Stimulated activated CD4-positive, alpha-beta T cell treated with anti-CD3 and anti-CD28 coated beads, Interleukin-15, amount 100 ng/mL, for 1 hour (primary cell): ENCODE data around the gene NOBOX.
"Not testable (repeated sequence)": the region's sequence is repeated elsewhere in the genome, so short reads cannot be mapped to it uniquely, and the experiment has no call there.

Experiments
- DNase-seq, 2 donors: peaks; one replicate each; pipeline ENCODE4 v3.0.0-alpha.2; 2020; ENCODE audit warnings: low read depth in 1 of 2, low spot score in 1 of 2

The NOBOX gene

DNA sequence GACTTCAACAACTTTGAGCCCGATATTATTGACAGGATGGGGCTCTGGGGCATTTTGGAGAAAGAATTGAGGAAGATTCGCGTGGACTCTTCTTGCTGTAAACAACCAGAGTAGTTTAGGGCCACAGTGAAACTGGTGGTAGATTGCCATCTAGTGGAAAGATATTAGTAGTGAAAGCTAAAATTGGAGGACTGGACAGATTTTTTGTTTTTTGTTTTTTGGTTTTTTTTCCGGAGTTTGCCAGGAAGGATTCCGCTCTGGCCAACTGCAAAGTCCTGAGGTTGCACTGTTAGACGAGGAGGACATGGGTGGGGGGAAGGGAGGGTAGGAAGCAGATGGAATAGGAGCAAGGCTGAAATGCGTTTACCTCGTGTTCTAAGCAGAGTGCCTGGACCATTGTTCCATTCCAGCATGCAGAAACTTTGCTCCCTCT is 11.7 kb downstream of the NOBOX start:
- DNase-seq = no peak

DNA sequence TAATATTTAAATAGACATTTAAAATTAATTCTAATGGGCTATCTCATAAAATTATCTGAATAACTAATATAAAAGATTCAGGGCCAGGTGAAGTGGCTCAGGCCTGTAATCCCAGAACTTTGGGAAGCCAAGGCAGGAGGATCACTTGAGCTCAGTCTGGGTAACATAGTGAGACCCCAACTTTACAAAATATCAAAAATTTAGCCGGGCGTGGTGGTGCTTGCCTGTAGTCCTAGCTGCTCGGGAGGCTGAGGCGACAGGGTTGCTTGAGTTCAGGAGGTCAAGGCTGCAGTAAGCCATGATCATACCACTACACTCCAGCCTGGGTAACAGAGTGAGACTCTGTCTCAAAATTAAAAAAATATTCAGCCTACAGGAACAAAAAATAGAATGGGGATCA is 12.5 kb downstream of the NOBOX start:
- no peak for DNase-seq

DNA sequence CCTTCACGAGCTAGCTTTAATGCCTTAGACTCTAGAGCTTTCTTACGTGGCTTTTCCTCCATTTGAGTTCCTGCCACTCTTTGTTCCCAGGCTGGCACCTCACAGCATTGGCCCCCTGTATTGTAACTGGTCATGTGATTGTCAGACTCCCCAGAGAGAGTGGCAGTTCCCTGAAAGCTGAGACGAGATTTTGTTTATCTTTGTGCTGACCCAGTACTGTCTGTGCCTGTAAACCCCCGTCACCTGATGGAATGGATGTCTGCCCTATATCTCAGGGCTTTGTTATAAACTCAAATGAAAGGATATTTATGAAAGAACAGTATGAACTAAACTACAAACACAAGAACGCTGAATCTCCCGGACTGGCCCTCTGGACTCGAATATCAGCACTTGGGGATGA is 13.0 kb downstream of the NOBOX start:
- DNase-seq = no peak

DNA sequence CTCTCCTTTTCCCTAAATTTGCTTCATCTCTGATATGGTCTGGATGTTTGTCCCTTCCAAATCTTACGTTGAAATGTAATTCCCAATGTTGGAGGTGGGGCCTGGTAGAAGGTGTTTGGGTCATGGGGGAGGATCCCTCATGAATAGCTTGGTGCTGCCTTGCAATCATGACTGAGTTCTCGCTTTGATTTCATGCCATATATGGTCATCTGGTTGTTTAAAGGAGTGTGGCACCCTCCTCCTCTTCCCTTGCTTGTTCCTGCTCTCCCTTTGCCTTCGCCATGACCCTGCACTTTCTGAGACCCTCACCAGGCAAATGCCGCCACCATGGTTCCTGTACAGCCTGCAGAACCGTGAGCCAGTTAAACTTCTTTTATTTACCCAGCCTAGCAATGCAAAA is 14.5 kb downstream of the NOBOX start:
- no peak for DNase-seq

DNA sequence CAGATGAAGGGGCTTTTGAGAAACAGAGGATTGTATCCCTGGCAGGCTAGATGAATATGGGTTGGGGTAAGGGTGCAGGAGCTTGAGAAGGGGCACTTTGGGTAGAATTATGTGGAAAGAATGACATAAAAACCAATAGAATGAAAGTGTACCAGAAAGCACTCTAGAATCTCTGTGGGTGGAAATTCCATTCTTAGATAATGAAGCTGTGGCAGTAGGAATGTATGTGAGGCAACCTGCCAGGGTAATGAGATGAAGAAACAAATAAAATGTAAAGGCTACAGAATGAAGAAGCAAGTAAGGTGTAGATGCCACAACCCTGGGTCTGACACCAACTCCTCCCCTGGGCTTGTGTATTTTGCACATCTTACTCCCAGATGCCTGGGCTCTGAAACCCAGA is 16.8 kb downstream of the NOBOX start:
- DNase-seq = no peak

DNA sequence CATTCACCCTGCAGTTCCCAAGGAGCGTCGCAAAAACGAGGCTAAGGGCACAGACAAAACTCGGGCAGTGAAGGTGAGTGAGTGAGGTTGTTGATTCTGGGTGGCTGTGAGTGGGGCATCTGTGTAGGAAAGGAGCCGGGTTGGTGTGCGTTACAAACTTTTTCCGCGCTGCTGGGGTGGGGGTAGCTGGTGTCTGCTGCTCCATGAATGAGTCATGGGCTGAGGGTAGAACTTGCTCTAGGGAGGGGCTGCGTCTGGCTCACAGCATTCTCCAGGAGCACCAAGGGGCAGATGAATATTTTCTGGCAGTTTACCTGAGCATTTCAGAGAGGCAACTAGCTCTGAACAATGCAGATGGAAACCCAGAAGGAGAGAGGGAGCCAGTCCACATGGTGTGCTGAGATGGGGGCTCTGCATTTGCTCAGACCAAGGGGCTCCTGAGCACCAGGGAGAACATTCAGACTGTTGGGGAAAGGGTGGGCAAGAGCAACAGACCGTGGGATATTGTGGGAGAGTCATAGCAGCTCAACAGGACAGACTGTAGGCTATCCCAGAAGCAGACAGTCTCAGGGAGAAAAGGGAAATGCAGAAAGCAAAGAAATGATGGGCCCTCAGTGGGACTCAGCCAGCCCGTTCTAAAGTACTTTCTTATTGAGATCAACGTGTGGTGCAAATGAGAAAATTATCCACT is 18.8 kb downstream of the NOBOX start:
- peak in 1 of 2 donors; percentile 10 for DNase-seq

DNA sequence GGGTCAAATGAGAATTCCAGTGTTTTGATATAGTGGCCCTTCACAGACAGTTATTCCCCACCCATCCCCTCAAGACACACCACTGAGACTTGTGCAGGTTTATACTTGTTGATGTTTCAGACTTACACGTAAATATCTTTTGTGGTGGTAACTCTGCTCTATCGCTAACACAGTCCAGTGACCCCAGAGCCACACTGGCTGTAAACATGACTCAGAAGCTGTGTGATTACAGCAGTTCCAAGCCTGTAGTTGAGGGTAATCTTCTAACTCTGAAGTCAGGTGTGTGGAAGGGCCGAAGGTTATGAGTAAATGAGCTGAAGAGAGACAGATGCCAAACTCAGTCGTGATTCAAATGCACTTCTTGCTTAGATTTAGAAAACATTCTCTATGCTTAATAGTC is 19.4 kb downstream of the NOBOX start:
- DNase-seq = no peak

DNA sequence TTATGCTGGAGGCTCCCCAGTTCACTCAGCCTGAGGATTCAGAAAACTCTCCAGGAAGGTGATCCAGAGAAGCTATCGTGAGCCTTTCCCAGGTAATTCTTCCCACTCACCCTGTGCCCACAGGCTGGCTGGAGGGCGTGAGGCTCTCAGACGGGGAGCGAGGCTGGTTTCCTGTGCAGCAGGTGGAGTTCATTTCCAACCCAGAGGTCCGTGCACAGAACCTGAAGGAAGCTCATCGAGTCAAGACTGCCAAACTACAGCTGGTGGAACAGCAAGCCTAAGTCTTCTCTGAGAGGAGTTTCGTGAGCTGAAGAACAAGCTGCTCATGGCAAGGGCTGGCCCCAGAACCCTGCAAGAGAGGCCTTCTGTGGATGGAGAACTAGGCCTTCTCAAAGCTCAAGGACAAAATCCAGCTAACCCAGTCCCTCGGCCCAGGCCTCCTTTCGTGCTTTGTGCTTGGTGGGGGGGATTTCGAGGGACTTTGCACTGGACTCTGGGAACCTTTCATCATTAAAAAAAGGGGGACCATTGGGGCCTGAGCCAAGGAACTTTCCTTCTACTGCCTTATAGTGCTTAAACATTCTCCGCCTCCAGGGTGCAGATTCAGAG is 23.6 kb downstream of the NOBOX start:
- no peak for DNase-seq

DNA sequence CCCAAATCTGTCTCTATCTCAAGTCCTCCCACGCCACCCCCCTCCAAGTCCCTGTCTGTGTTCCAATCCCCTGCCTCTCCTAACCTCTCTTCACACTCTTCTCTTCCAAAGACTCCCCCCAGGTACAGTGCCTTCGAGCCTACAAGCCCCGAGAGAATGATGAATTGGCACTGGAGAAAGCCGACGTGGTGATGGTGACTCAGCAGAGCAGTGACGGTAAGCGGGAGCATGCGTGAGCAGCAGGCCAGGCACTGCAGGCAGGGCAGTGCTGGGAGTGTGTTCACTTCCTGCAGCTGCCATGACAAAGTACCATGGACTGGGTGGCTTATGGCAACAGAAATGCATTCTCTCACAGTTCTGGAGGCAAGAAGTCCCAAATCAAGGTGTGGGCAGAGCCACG is 24.8 kb downstream of the NOBOX start:
- DNase-seq = no peak

DNA sequence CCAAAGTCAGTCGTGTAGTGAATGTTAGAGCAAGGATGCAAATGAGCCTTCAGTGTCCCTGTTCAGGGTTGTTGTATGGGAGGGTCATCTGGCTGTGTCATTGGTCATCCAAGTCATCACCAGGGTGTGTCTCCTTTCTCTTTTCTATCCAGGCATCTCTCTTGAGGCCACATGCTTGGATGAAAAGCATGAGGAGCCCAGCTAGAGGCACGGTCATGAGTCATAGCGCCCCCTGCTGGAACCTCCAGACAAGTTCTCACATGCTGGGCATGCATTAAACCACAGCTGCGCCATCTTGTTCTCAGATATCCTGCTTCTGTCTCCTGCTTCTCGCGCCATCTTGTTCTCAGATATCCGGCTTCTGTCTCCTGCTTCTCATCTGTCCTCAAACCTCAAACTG is 34.3 kb downstream of the NOBOX start:
- not testable (repeated sequence) for DNase-seq

DNA sequence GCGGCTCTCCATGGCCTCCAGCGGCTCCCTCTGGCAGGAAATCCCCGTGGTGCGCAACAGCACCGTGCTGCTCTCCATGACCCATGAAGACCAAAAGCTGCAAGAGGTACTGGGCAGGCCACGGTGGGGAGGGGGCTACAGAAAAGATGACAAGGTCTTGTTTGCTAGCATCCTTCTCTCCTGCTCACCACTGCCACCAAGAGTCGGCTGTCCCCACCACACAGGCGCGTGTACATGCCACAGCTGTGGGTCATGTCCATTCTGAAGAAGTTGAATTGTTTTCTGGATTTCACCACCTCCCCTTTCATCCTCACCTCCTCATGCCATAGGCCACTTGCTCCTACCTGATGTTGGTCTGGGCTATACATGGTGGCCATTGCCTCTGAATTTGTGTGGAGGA is 36.2 kb downstream of the NOBOX start:
- DNase-seq = not testable (repeated sequence)

DNA sequence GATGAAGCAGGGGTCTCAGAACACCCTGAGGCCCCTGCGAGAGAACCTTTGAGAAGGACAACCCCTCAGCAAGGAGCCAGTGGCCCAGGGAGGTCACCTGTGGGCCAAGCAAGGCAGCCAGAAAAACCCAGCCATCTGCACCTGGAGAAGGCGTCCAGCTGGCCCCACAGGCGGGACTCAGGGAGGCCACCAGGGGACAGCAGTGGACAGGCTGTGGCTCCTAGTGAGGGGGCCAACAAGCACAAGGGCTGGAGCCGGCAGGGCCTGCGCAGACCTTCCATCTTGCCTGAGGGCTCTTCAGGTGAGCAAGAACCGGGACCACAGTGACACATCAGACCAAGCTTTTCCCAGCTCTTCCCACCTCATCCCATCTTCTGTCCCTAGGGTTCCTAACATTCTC is 38.0 kb downstream of the NOBOX start:
- not testable (repeated sequence) for DNase-seq

DNA sequence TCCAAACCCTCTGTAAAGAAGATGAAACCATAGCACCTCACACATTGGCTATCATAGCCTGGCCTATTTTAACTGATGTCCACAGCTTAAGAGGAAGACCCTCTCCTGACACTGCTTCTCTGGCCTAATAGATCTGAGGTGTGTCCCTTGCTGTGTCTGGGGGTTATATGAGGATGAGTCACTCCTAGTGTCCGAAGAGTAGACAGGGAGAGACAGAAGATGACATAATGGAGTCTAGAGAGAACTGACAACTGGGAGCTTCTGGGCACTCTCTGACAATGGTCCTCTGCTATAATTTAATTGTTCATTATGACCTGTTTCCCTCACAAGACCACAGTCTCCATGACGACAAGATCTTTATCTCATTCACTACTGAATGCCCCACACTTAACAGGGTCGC is 41.4 kb downstream of the NOBOX start:
- DNase-seq = not testable (repeated sequence)

DNA sequence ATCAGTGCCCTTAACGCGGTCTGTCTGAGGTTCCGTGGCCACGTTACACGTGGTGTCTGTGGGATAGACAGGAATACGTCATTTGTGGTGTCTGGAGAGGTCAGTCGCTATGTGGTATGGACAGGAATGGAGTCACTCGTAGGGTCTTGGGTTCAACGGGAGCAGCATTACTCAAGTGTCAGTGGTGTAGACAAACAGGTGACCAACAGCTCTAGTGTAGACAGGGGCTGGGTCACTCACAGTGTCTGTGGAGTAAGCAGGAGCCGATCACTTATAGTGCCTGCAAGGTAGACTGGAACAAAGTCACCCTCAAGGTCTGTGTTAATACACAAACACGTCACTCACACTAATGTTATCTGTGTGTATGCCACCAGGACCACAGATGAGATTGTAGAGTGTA is 46.6 kb downstream of the NOBOX start:
- not testable (repeated sequence) for DNase-seq

DNA sequence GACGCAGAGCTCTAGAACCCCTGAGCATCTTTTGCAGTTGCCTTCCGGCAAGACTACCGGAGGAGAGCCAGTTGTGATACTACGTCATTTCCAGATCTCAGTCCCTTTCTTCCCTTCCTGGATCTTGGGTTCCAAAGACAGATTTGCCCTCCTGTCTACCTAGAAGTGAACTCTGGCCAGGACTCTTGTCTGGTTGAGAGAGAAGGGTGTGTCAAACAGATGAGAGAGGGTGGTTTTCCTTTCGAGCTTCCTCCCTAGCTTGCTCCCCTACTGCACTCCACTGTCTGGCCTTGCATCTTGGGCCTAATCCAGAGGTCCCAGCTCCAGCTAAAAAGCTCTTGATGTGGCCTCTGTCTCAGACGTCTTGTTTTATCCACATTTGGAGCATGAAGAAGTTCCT is 47.3 kb downstream of the NOBOX start:
- not testable (repeated sequence) for DNase-seq

DNA sequence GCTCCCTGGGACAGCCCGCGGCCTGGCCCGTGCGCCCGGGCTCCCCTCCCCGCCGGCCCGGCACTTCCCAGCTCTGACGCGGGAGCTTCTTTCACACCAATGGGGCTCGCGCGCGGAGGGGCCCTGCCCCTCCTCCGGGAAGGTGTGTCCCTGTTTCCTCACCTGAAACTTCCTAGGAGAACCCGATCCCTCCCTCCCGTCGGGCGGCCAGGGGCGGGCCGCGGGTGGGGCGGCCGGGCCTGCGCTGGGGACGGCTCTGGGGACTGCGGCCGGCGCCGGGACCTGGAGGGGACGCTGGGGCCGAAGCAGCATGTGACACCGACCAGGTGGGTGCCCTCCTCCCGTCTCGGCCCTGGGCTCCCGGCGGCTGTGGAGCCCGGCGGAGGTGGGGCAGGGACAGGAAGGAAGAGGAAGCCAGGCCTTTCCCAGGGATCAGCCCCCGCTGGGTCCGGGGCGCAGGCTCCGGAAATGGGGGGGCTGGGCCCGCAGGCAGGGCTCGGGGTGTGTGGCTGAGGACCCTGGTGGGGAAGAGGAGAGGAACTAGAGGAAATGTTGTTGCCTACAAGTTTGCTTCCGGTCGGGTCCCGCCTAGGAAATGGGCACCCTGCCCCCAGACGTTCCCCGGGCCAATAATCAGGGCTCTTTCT is 48.2 kb downstream of the NOBOX start, which contains the start of gene ARHGEF5:
Gene ARHGEF5, plus strand, starts transcription at position 227 of the 647 bp plus-strand sequence. CDS start 7,268 bp downstream, outside the sequence.
- DNase-seq = not testable (repeated sequence)

DNA sequence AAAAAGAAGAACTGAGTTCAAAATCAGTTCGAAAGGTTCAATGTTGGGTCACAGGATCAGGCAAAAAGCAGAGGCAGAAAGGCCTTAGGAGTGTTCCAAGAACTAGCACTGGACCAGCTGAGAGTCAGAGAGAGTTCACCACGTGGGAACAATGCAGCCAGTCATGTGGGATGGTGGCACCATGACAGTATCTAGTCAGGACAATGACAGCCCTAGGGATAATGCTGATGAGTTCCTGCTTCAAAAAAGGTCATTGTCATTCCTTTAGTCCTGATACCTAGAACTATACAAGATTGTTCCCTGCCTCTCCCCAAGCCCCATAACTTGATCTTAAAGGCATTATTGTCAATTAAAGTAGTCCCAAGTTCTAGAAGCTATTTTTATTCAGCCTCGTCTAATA is 51.8 kb downstream of the NOBOX start:
- DNase-seq = not testable (repeated sequence)

DNA sequence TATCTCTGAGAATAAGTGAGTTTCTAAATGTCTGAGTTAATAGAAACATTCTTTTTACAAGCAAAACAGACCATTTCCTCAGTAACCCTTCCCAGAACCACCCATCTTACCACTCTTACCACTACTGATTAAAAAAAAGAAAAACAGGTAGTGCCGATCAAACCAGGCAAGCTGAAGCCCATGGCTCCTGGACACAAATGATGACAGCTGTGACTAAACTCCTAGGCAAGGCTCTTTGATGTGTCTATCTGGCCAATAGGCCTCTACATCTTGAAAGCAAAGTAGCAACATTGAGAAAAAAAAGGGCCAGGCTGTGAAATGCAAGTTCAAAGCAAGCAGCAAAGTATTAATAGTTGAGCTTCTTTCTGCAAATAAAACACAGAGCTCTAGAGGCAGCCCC is 54.9 kb downstream of the NOBOX start:
- DNase-seq = not testable (repeated sequence)
